SU-DHL-6 (cell line): Measurements from ENCODE around the gene MEIOSIN.

Experiments used
- H2AFZ ChIP-seq: fragments of 200-600 bp; sonication (generic); 2 replicates; pipeline ENCODE4 v1.6.1; 2014; ENCODE audit warnings: low read depth, mild to moderate bottlenecking, moderate library complexity, mixed read lengths, antibody characterized with exemption, low read length; ENCODE audit not compliant: severe bottlenecking
- H3F3A ChIP-seq: fragments of 200-600 bp; shearing (Covaris generic); 2 replicates; pipeline ENCODE4 v1.6.0; 2016; ENCODE audit warnings: antibody characterized with exemption, mild to moderate bottlenecking; ENCODE audit not compliant: insufficient read depth
- H3K27ac ChIP-seq: fragments of 200-600 bp; sonication (generic); 2 replicates; pipeline ENCODE4 v1.5.1; 2016; ENCODE audit warnings: low read depth, mild to moderate bottlenecking, low read length, moderate library complexity, mixed read lengths
- H3K27me3 ChIP-seq: fragments of 200-600 bp; sonication (generic), shearing (Covaris generic); 2 replicates; pipeline ENCODE4 v1.6.0; 2014; ENCODE audit warnings: mild to moderate bottlenecking, low read length
- H3K36me3 ChIP-seq: fragments of 200-600 bp; sonication (generic); 2 replicates; pipeline ENCODE4 v1.6.1; 2014; ENCODE audit warnings: mild to moderate bottlenecking, low read length, mixed read lengths
- H3K4me2 ChIP-seq: fragments of 300-600, 200-600 bp; shearing (Covaris generic), sonication (generic); 2 replicates; pipeline ENCODE4 v1.6.0; 2014; ENCODE audit warnings: low read length, low read depth, mild to moderate bottlenecking; ENCODE audit not compliant: poor library complexity, severe bottlenecking
- H3K4me3 ChIP-seq: fragments of 200-600 bp; sonication (generic); 2 replicates; pipeline ENCODE4 v1.5.1; 2014; ENCODE audit warnings: antibody characterized with exemption, low read length, mild to moderate bottlenecking, mixed read lengths; ENCODE audit not compliant: insufficient read depth, poor library complexity, severe bottlenecking
- H3K79me2 ChIP-seq: fragments of 200-600 bp; sonication (generic); 2 replicates; pipeline ENCODE4 v1.6.1; 2014; ENCODE audit warnings: mild to moderate bottlenecking, low read length, moderate library complexity; ENCODE audit not compliant: insufficient read depth
- H3K9ac ChIP-seq: fragments of 200-600 bp; sonication (generic); 2 replicates; pipeline ENCODE4 v1.7.0; 2014; ENCODE audit warnings: mild to moderate bottlenecking, low read length
- H3K9me2 ChIP-seq: fragments of 200-600 bp; sonication (generic); replicated peaks from 2 replicates; pipeline ENCODE4 v1.6.1; 2014; ENCODE audit warnings: low read length; ENCODE audit not compliant: insufficient read depth
- H3K9me3 ChIP-seq: fragments of 200-600 bp; sonication (generic); 2 replicates; pipeline ENCODE4 v1.6.1; 2014; ENCODE audit warnings: low read length, mixed read lengths; ENCODE audit not compliant: insufficient read depth
- H4K20me1 ChIP-seq: fragments of 200-600 bp; sonication (generic); 2 replicates; pipeline ENCODE4 v1.6.1; 2014; ENCODE audit warnings: low read depth, mild to moderate bottlenecking, antibody characterized with exemption, low read length, moderate library complexity, mixed read lengths
- EZH2phosphoT487 ChIP-seq: fragments of 200-600 bp; sonication (generic), shearing (Covaris generic); conservative IDR thresholded peaks from 2 replicates; pipeline ENCODE4 v1.6.1; 2018; ENCODE audit warnings: mild to moderate bottlenecking, antibody characterized with exemption, low read length, moderate library complexity, mixed read lengths
- TF ChIP-seq, protein P1 (sequence below): fragments of 200-600 bp; sonication (generic); IDR thresholded peaks from one replicate; pipeline ENCODE4 v1.5.1; 2017; ENCODE audit warnings: antibody characterized with exemption, mild to moderate bottlenecking, low read length, moderate library complexity; ENCODE audit not compliant: insufficient read depth, poor library complexity, severe bottlenecking

MEIOSIN gene

DNA sequence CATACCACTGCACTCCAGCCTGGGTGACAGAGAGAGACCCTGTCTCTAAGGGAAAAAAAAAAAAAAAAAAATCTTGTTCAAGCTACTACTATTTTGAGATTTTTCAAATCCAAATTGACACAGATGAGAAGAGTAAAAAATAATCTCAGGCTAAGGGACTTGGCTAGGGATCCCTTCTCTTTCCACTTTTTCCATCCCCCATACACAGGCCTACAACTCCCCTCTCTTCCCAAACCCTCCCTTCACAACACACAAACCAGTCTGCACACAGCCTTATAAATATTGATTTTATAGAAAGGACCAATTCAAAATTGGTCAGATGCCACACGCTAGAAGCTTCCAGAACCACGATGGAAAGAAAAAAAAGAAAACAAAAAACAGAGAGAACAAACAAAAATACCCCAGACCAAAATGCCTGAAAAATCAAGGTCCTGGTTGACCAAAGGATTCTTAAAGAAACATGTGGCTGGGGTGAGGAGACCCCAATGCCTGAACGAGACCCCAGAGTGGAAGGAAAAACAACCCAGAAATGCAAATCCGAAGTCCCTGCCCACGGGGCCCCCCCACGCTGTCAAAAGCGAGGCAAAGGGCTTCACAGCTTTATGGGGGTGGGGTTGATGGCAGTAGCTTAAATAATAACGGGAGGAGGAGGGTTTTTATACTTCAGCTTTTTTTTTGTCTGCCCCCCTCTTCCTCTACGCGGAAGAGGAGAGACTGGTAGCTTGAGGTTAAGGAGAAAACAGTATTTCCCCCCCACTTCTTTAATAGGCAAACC is 22.7 kb upstream of the MEIOSIN start:
- no peak overlapping the region for H2AFZ ChIP-seq
- no peak for TF ChIP-seq EZH2phosphoT487
- TF ChIP-seq, protein P1, sequence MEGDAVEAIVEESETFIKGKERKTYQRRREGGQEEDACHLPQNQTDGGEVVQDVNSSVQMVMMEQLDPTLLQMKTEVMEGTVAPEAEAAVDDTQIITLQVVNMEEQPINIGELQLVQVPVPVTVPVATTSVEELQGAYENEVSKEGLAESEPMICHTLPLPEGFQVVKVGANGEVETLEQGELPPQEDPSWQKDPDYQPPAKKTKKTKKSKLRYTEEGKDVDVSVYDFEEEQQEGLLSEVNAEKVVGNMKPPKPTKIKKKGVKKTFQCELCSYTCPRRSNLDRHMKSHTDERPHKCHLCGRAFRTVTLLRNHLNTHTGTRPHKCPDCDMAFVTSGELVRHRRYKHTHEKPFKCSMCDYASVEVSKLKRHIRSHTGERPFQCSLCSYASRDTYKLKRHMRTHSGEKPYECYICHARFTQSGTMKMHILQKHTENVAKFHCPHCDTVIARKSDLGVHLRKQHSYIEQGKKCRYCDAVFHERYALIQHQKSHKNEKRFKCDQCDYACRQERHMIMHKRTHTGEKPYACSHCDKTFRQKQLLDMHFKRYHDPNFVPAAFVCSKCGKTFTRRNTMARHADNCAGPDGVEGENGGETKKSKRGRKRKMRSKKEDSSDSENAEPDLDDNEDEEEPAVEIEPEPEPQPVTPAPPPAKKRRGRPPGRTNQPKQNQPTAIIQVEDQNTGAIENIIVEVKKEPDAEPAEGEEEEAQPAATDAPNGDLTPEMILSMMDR, result no peak
- no peaks in the 10 kb centered on the region for H3K27me3 ChIP-seq
- no peaks in the 10 kb centered on the region for H4K20me1 ChIP-seq
- no peaks in the 10 kb centered on the region for H3K9me3 ChIP-seq
- peaks cover 41% of the 10 kb centered on the region for H3F3A ChIP-seq
- peaks cover 35% of the 10 kb centered on the region for H3K79me2 ChIP-seq
- H3K4me3 ChIP-seq, result no peak overlapping the region
- no peak overlapping the region for H3K27ac ChIP-seq
- no peaks in the 10 kb centered on the region for H3K9me2 ChIP-seq
- H3K36me3 ChIP-seq, result no peaks in the 10 kb centered on the region
- no peak overlapping the region for H3K4me2 ChIP-seq
- H3K9ac ChIP-seq, result no peak overlapping the region

DNA sequence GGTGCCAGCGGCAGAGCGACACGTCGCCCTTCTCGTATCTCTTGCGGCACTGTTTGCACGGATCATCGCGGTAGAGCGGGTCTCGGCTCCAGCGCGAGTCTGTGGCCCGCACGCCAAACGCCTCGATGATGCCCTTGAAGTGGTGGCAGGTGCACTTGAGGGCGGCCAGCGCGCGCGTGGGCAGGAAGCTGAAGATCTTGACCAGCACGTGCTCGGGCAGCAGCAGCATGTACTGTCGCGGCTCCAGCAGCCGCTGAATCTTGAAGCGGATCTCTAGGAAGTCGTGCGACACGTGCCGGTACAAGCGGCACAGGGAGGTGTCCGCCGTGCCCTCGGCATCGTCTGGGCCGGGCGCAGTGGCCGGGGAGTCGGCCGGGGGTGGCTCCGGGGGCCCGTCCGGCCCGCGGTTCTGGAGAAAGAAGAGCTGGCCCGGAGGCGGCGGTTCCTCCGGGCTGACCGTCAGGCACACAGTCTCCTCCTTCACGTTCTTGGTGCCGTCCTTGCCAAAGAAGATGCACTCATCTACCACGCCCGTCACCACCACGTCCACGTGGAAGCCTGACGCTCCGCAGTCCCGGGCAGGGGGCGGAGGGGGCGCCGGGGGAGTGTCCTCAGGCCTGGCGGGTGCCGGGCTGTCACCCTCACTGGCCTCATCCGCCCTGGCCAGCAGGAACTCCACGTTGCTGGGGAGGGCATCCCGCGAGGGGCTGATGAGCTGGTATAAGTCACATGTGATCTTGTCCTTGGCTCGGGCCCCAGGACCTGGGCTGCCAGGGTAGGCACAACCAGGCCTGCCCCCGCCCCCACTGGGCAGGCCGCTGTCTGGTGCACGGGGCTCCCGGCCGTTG is 21.2 kb upstream of the MEIOSIN start:
- TF ChIP-seq, protein P1, result no peak
- TF ChIP-seq EZH2phosphoT487, result no peak
- no peaks in the 10 kb centered on the region for H4K20me1 ChIP-seq
- H3K9ac ChIP-seq, result no peak overlapping the region
- no peak overlapping the region for H3K27ac ChIP-seq
- H3K4me3 ChIP-seq, result no peak overlapping the region
- peaks cover 29% of the 10 kb centered on the region for H3F3A ChIP-seq
- no peaks in the 10 kb centered on the region for H3K9me3 ChIP-seq
- H3K4me2 ChIP-seq, result no peak overlapping the region
- H3K27me3 ChIP-seq, result no peaks in the 10 kb centered on the region
- H3K9me2 ChIP-seq, result no peaks in the 10 kb centered on the region
- H2AFZ ChIP-seq, result no peak overlapping the region
- no peaks in the 10 kb centered on the region for H3K36me3 ChIP-seq
- H3K79me2 ChIP-seq, result peaks cover 49% of the 10 kb centered on the region

DNA sequence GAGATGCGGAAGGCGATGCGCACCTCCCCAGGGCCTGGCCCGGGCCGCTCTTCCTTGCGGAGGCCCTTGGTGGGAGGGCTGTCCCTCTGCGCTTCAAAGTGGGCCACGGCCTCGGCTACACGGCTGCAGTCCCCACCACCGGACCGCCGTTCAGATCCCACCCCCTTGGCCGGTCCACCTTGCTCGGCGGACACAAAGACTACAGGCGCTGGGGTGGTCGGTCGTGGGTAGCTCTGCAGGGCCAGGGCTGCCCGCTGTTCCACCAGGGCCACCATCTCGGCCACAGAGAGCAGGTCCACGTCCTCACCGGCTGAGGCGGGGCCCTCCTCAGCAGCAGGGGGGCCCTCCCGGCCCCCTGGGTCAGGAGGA is 20.6 kb upstream of the MEIOSIN start:
- no peak overlapping the region for H3K9ac ChIP-seq
- H4K20me1 ChIP-seq, result no peaks in the 10 kb centered on the region
- TF ChIP-seq, protein P1, result no peak
- TF ChIP-seq EZH2phosphoT487, result no peak

More for the DNA sequence above, 20.6 kb upstream of the MEIOSIN start:
- H3F3A ChIP-seq, result peaks cover 24% of the 10 kb centered on the region
- H3K27ac ChIP-seq, result no peak overlapping the region
- H3K27me3 ChIP-seq, result no peaks in the 10 kb centered on the region
- H3K4me3 ChIP-seq, result no peak overlapping the region
- no peak overlapping the region for H2AFZ ChIP-seq
- no peaks in the 10 kb centered on the region for H3K9me3 ChIP-seq
- no peaks in the 10 kb centered on the region for H3K36me3 ChIP-seq
- H3K4me2 ChIP-seq, result no peak overlapping the region
- H3K9me2 ChIP-seq, result no peaks in the 10 kb centered on the region
- H3K79me2 ChIP-seq, result peaks cover 49% of the 10 kb centered on the region
